Activated CD8-positive, alpha-beta memory T cell treated with anti-CD3 and anti-CD28 coated beads, Interleukin-2, amount 10 ng/mL, durations not matched to agents 7 days and 5 days (primary cell): ENCODE results near the gene STAB1. TPM values are rescaled to one million over a fixed set of nuclear protein-coding genes. Genes with fewer than 3 reads are reported as not detected.

ENCODE experiments used
- ATAC-seq: fragments of 150-1000 bp; cut with Tn5 transposase; one replicate; pipeline ENCODE4 v1.10.0; 2021; ENCODE audit warnings: moderate library complexity
- CTCF ChIA-PET: fragments of 350-600 bp; sonication (Branson Sonifier 250); formaldehyde crosslinking; loops from one replicate; lab custom pipeline; 2021; ENCODE audit warnings: antibody characterized with exemption; lab: Charles Lee
- DNase-seq: peaks from one replicate; pipeline ENCODE4 v3.0.0-alpha.2; 2020
- H3K27ac Mint-ChIP-seq: one replicate; pipeline ENCODE4 v1.8.0; 2021; ENCODE audit warnings: mild to moderate bottlenecking, mixed read lengths
- H3K27me3 Mint-ChIP-seq: one replicate; pipeline ENCODE4 v1.8.0; 2021; ENCODE audit warnings: mixed read lengths
- H3K36me3 Mint-ChIP-seq: one replicate; pipeline ENCODE4 v1.8.0; 2021; ENCODE audit warnings: mild to moderate bottlenecking, mixed read lengths
- H3K4me1 Mint-ChIP-seq: one replicate; pipeline ENCODE4 v1.8.0; 2021; ENCODE audit warnings: mixed read lengths
- H3K4me3 Mint-ChIP-seq: one replicate; pipeline ENCODE4 v1.8.0; 2021; ENCODE audit warnings: mild to moderate bottlenecking, moderate library complexity, mixed read lengths
- H3K9me3 Mint-ChIP-seq: one replicate; pipeline ENCODE4 v1.8.0; 2022; ENCODE audit warnings: low read depth, mixed read lengths
- total RNA-seq, 2 experiments: library from RNA; stranded (reverse); gene quantifications; one replicate each; pipeline ENCODE4 v1.2.3, GENCODE V29; 2021

The STAB1 gene
- total RNA-seq, 2 experiments from 2014 or later: not detected

- Mint-ChIP-seq H3K4me3 (no peak overlapping the region), H3K4me1 (peaks cover 21% of the 10 kb centered on the region), H3K27ac (no peak overlapping the region), H3K9me3 (no peaks in the 10 kb centered on the region), H3K27me3 (no peaks in the 10 kb centered on the region), H3K36me3 (peaks cover 2% of the 10 kb centered on the region)
- CTCF ChIA-PET: no interaction called here
- no peak for ATAC-seq
- DNase-seq: no peak
Observed at GRCh38 chr3:52530918-52531826, 36.0 kb downstream of the STAB1 start.

- H3K36me3 Mint-ChIP-seq: peaks cover 5% of the 10 kb centered on the region
- ATAC-seq (no peak), DNase-seq (no peak)
- no peaks in the 10 kb centered on the region for H3K9me3 Mint-ChIP-seq
- peak overlapping the region; percentile 76 for H3K4me3 Mint-ChIP-seq
- H3K4me1 Mint-ChIP-seq: peaks cover 22% of the 10 kb centered on the region
- CTCF ChIA-PET: interaction anchor here (1.7 kb wide), 1 partner anchor 75 kb away, joined by 5 read pairs; no protein-coding TSS in a partner anchor
- peak overlapping the region; percentile 59 for H3K27ac Mint-ChIP-seq
- no peaks in the 10 kb centered on the region for H3K27me3 Mint-ChIP-seq
Observed at GRCh38 chr3:52531860-52532516, 36.9 kb downstream of the STAB1 start.

GRCh38 chr3:52532517-52532837 lies 37.3 kb downstream of the STAB1 start:
- CTCF ChIA-PET: interaction anchor here (1.7 kb wide), 1 partner anchor 76 kb away, joined by 5 read pairs; no protein-coding TSS in a partner anchor
- Mint-ChIP-seq H3K9me3 (no peaks in the 10 kb centered on the region), H3K27me3 (no peaks in the 10 kb centered on the region), H3K27ac (peak overlapping the region; percentile 59), H3K36me3 (peaks cover 5% of the 10 kb centered on the region), H3K4me1 (peaks cover 26% of the 10 kb centered on the region), H3K4me3 (peak overlapping the region; percentile 76)
- no peak for ATAC-seq
- DNase-seq: peak; percentile 71

GRCh38 chr3:52532838-52533622 lies 37.9 kb downstream of the STAB1 start:
- H3K27ac Mint-ChIP-seq: peak overlapping the region; percentile 59
- no peaks in the 10 kb centered on the region for H3K9me3 Mint-ChIP-seq
- CTCF ChIA-PET: interaction anchor here (1.7 kb wide), 1 partner anchor 76 kb away, joined by 5 read pairs; no protein-coding TSS in a partner anchor
- peaks cover 8% of the 10 kb centered on the region for H3K36me3 Mint-ChIP-seq
- peak; percentile 4 for ATAC-seq
- peaks cover 32% of the 10 kb centered on the region for H3K4me1 Mint-ChIP-seq
- peak overlapping the region; percentile 76 for H3K4me3 Mint-ChIP-seq
- no peaks in the 10 kb centered on the region for H3K27me3 Mint-ChIP-seq
- no peak for DNase-seq

- CTCF ChIA-PET: interaction anchor here (1.7 kb wide), 1 partner anchor 77 kb away, joined by 5 read pairs; no protein-coding TSS in a partner anchor
- Mint-ChIP-seq H3K4me1 (peaks cover 38% of the 10 kb centered on the region), H3K27ac (peak within 1 kb of the TSS; percentile 59), H3K27me3 (no peaks in the 10 kb centered on the region), H3K4me3 (peak within 1 kb of the TSS; percentile 76), H3K36me3 (peaks cover 9% of the 10 kb centered on the region), H3K9me3 (no peaks in the 10 kb centered on the region)
- DNase-seq: peak; percentile 77
- peak; percentile 57 for ATAC-seq
Observed at GRCh38 chr3:52533623-52534280, 38.6 kb downstream of the STAB1 start, which contains the start of gene NT5DC2. NT5DC2 (minus strand) TSS chr3:52533857; CDS start chr3:52533737, 120 bp downstream.

- H3K4me3 Mint-ChIP-seq: peak overlapping the region; percentile 66
- peaks cover 16% of the 10 kb centered on the region for H3K36me3 Mint-ChIP-seq
- ATAC-seq (no peak), DNase-seq (no peak)
- peaks cover 45% of the 10 kb centered on the region for H3K4me1 Mint-ChIP-seq
- peak overlapping the region; percentile 62 for H3K27ac Mint-ChIP-seq
- no peaks in the 10 kb centered on the region for H3K9me3 Mint-ChIP-seq
- CTCF ChIA-PET: no interaction called here
- H3K27me3 Mint-ChIP-seq: no peaks in the 10 kb centered on the region
Observed at GRCh38 chr3:52534281-52535183, 39.4 kb downstream of the STAB1 start.

DNA sequence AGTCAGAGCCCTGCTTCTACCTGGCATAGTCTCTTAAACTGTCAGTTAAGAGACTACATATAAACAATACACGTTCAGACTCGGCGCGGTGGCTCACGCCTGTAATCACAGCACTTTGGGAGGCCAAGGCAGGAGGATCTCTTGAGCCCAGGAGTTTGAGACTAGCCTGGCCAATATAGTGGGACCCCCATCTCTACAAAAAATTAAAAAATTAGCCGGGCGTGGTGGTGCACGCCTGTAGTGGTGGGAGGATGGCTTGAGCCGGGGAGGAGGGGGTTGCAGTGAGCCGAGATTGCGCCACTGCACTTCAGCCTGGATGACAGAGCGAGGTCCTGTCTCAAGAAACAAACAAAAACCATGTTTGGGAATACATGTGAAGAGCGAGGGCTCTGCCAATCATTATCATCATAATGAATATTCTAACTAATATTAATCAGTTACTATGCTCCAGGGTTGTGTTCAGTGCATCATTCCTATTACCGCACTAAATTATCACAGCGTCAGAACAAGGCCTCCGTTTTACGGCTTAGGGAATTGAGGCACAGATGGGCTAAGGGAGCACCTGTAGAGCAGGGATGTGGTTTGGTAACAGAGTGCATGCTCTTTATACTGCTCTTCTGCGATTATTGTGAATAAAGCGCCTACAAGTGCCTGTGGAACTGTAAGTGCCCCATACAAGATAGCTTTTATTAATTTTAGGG lies 40.4 kb downstream of the STAB1 start:
- DNase-seq (peak; percentile 39), ATAC-seq (no peak)
- Mint-ChIP-seq H3K4me1 (peaks cover 46% of the 10 kb centered on the region), H3K27ac (no peak overlapping the region), H3K9me3 (no peaks in the 10 kb centered on the region), H3K36me3 (peaks cover 17% of the 10 kb centered on the region), H3K4me3 (peak overlapping the region; percentile 100), H3K27me3 (no peaks in the 10 kb centered on the region)
- CTCF ChIA-PET: interaction anchor here (0.9 to 1.0 kb wide), 2 partner anchors 57 to 536 kb away, joined by 3 read pairs; no protein-coding TSS in a partner anchor

DNA sequence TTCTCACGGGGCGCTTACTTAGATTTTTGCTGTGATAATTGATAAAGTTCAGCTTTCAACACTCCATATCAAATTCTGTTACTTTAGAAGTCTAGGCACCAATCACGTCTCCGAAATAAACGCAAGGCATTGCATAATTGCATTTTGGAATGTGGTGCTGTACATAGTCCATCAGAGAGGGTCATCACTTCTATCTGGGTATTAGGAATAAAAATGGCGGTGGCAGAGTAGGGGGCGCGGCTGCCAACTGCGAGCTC lies 40.9 kb downstream of the STAB1 start:
- H3K36me3 Mint-ChIP-seq: peaks cover 17% of the 10 kb centered on the region
- H3K27ac Mint-ChIP-seq: peak overlapping the region; percentile 59
- DNase-seq: no peak
- H3K27me3 Mint-ChIP-seq: no peaks in the 10 kb centered on the region
- CTCF ChIA-PET: interaction anchor here (0.9 to 1.0 kb wide), 2 partner anchors 57 to 537 kb away, joined by 3 read pairs; no protein-coding TSS in a partner anchor
- H3K9me3 Mint-ChIP-seq: no peaks in the 10 kb centered on the region
- no peak for ATAC-seq
- H3K4me3 Mint-ChIP-seq: peak overlapping the region; percentile 100
- H3K4me1 Mint-ChIP-seq: peaks cover 46% of the 10 kb centered on the region

DNA sequence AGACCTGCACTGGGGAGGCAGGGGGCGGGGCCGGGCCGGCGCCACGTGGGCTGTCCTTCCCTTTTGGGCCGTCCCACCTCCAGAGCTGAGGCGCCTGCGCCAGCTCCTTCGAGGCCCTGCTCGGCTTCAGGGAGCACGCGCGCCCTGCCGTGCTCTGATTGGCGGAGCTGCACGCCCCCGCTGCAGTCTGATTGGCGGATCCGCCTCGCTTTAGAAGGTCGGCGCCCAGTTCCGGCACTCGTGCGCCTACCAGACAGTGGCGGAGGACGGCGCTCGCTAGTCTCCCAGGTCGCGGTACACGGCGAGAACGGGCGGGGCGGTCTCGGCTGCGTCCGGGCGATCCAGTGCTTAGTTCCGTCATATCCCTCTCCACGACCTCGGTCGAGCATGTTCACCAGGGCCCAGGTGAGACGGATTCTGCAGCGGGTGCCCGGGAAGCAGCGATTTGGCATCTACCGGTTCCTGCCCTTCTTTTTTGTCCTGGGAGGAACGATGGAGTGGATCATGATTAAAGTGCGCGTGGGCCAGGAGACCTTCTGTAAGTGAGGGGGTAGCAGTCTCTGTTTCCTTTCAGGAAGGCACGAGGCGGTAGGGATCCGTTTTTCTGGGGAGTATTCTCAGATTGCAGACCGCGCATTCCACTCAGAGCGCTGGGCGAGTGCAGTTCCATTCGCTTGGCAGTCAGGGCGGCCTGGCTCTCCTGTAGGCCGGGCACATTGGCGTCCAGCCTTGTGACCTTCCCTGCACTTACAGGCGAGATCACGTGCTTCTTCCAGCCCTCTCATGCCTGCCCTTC lies 41.4 kb downstream of the STAB1 start, which contains the start of gene UQCC5:
Gene UQCC5, plus strand, starts transcription at position 237 of the 796 bp plus-strand sequence. Its CDS starts 151 bp downstream, at position 388.
- CTCF ChIA-PET: interaction anchor here (0.9 to 1.0 kb wide), 2 partner anchors 56 to 537 kb away, joined by 3 read pairs; no protein-coding TSS in a partner anchor
- DNase-seq (peak; percentile 99), ATAC-seq (peak; percentile 91)
- Mint-ChIP-seq H3K27me3 (no peaks in the 10 kb centered on the region), H3K36me3 (peaks cover 17% of the 10 kb centered on the region), H3K27ac (peak within 1 kb of the TSS; percentile 98), H3K4me3 (peak within 1 kb of the TSS; percentile 100), H3K9me3 (no peaks in the 10 kb centered on the region), H3K4me1 (peaks cover 48% of the 10 kb centered on the region)

DNA sequence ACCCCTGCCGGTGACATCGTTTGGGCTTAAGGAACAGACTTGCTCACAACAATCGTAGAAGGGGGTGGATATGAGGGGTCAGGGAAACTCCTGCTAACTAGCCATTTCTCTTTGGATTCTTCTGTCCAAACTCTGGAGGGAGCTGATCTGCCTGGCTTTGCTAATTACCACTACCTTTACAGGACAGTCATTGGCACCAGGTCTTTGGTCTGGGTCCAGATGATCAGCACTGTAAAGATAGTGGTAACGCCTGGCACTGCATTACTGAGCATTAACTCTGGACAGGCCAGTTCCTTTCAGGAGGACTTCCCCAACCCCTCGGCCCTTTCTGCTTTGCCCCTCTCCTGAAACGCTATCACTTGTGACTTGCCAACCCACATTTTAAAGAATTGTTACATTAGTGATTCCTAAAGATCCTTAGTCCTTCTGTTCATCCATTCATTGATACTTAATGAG lies 42.1 kb downstream of the STAB1 start:
- Mint-ChIP-seq H3K27ac (peak overlapping the region; percentile 98), H3K36me3 (peaks cover 20% of the 10 kb centered on the region), H3K9me3 (no peaks in the 10 kb centered on the region), H3K27me3 (no peaks in the 10 kb centered on the region), H3K4me1 (peaks cover 47% of the 10 kb centered on the region), H3K4me3 (peak overlapping the region; percentile 100)
- DNase-seq (no peak), ATAC-seq (no peak)
- CTCF ChIA-PET: no interaction called here
